Activated T-helper 2 cell treated with anti-CD3 and anti-CD28 coated beads, Interferon-gamma antibody, Interleukin-2, Interleukin-4, amounts not matched to agents 10 μg/mL and 5 μg/mL and 100 μg/mL, durations not matched to agents 14 hours and 24 hours and 36 hours (primary cell): ENCODE measurements around the gene NOXA1. TPM values are rescaled to one million over a fixed set of nuclear protein-coding genes. Genes with fewer than 3 reads are reported as not detected.
A peak's percentile ranks its signal among the peaks of the same experiment; 100 is the strongest.
"Not testable (repeated sequence)": the region's sequence is repeated elsewhere in the genome, so short reads cannot be mapped to it uniquely, and the experiment has no call there.

ENCODE experiments used
- DNase-seq: peaks from one replicate; pipeline ENCODE4 v3.0.0; 2021; ENCODE audit warnings: low spot score
- H3K27ac Mint-ChIP-seq: one replicate; pipeline ENCODE4 v1.8.0; 2021; ENCODE audit warnings: mixed read lengths
- H3K27me3 Mint-ChIP-seq: one replicate; pipeline ENCODE4 v1.8.0; 2021; ENCODE audit warnings: low read depth, mixed read lengths
- H3K36me3 Mint-ChIP-seq: one replicate; pipeline ENCODE4 v1.8.0; 2021; ENCODE audit warnings: low read depth, mixed read lengths
- H3K4me1 Mint-ChIP-seq: one replicate; pipeline ENCODE4 v1.8.0; 2021; ENCODE audit warnings: low read depth, mixed read lengths
- H3K4me3 Mint-ChIP-seq: one replicate; pipeline ENCODE4 v1.8.0; 2021; ENCODE audit warnings: low read depth, mild to moderate bottlenecking, moderate library complexity, mixed read lengths
- H3K9me3 Mint-ChIP-seq: one replicate; pipeline ENCODE4 v1.8.0; 2021; ENCODE audit warnings: mixed read lengths
- intact Hi-C: fragments of 100-400 bp; cut with micrococcal nuclease; formaldehyde crosslinking; loops from one replicate; pipeline ENCODE4 v1.15.1; 2023
- total RNA-seq: library from RNA; stranded (reverse); gene quantifications from 2 replicates; pipeline ENCODE4 v1.2.3, GENCODE V29; 2022

Gene NOXA1
- 0.39 and 0.46 TPM in 2 replicates for total RNA-seq

- Mint-ChIP-seq H3K27me3 (peaks cover 4% of the 10 kb centered on the region), H3K36me3 (no peaks in the 10 kb centered on the region), H3K27ac (peak within 1 kb of the TSS; percentile 49), H3K4me3 (peak within 1 kb of the TSS; percentile 88), H3K4me1 (peaks cover 10% of the 10 kb centered on the region), H3K9me3 (no peaks in the 10 kb centered on the region)
- intact Hi-C loops = loop anchor here (2.0 to 10.0 kb wide), 3 partner anchors 22 to 112 kb away; no protein-coding TSS in a partner anchor
- peak; percentile 91 for DNase-seq
Measured at GRCh38 chr9:137422604-137423513, at the start of gene NOXA1, which contains the start of gene EXD3. TSS of gene NOXA1 (plus strand) at chr9:137423393. CDS start at chr9:137423530, 137 bp downstream. TSS of gene EXD3 (minus strand) at chr9:137423162. CDS start at chr9:137395357, 27,805 bp downstream.

GRCh38 chr9:137373611-137373980 lies 49.6 kb upstream of the NOXA1 start:
- H3K27me3 Mint-ChIP-seq = no peaks in the 10 kb centered on the region
- no peak for DNase-seq
- no peak overlapping the region for H3K4me3 Mint-ChIP-seq
- H3K4me1 Mint-ChIP-seq = no peaks in the 10 kb centered on the region
- peaks cover 7% of the 10 kb centered on the region for H3K9me3 Mint-ChIP-seq
- intact Hi-C loops = no loop called here
- peaks cover 2% of the 10 kb centered on the region for H3K36me3 Mint-ChIP-seq
- H3K27ac Mint-ChIP-seq = no peak overlapping the region

- Mint-ChIP-seq H3K4me3 (no peak overlapping the region), H3K27ac (no peak overlapping the region), H3K36me3 (peaks cover 3% of the 10 kb centered on the region), H3K9me3 (peaks cover 8% of the 10 kb centered on the region), H3K4me1 (no peaks in the 10 kb centered on the region), H3K27me3 (no peaks in the 10 kb centered on the region)
- no peak for DNase-seq
- intact Hi-C loops = no loop called here
Measured at GRCh38 chr9:137374131-137374845, 48.9 kb upstream of the NOXA1 start.

- no peak for DNase-seq
- no peaks in the 10 kb centered on the region for H3K4me1 Mint-ChIP-seq
- H3K27ac Mint-ChIP-seq = no peak overlapping the region
- intact Hi-C loops = no loop called here
- no peaks in the 10 kb centered on the region for H3K27me3 Mint-ChIP-seq
- peaks cover 8% of the 10 kb centered on the region for H3K9me3 Mint-ChIP-seq
- H3K4me3 Mint-ChIP-seq = no peak overlapping the region
- H3K36me3 Mint-ChIP-seq = peaks cover 3% of the 10 kb centered on the region
Measured at GRCh38 chr9:137375321-137376058, 47.7 kb upstream of the NOXA1 start.

GRCh38 chr9:137376386-137376785 lies 46.8 kb upstream of the NOXA1 start:
- Mint-ChIP-seq H3K36me3 (peaks cover 3% of the 10 kb centered on the region), H3K27ac (no peak overlapping the region), H3K27me3 (no peaks in the 10 kb centered on the region), H3K9me3 (peaks cover 8% of the 10 kb centered on the region), H3K4me3 (no peak overlapping the region), H3K4me1 (no peaks in the 10 kb centered on the region)
- intact Hi-C loops = no loop called here
- DNase-seq = no peak

GRCh38 chr9:137378688-137379410 lies 44.3 kb upstream of the NOXA1 start:
- H3K9me3 Mint-ChIP-seq, H3K27ac Mint-ChIP-seq, H3K36me3 Mint-ChIP-seq, intact Hi-C loops, DNase-seq, H3K4me3 Mint-ChIP-seq, H3K4me1 Mint-ChIP-seq, H3K27me3 Mint-ChIP-seq: not testable (repeated sequence)

- peaks cover 3% of the 10 kb centered on the region for H3K36me3 Mint-ChIP-seq
- H3K4me3 Mint-ChIP-seq = no peak overlapping the region
- no peak for DNase-seq
- H3K27me3 Mint-ChIP-seq = no peaks in the 10 kb centered on the region
- H3K9me3 Mint-ChIP-seq = peaks cover 8% of the 10 kb centered on the region
- intact Hi-C loops = no loop called here
- no peaks in the 10 kb centered on the region for H3K4me1 Mint-ChIP-seq
- H3K27ac Mint-ChIP-seq = no peak overlapping the region
Measured at GRCh38 chr9:137379761-137380161, 43.4 kb upstream of the NOXA1 start.

- H3K9me3 Mint-ChIP-seq = peaks cover 8% of the 10 kb centered on the region
- no peaks in the 10 kb centered on the region for H3K27me3 Mint-ChIP-seq
- no peak for DNase-seq
- intact Hi-C loops = no loop called here
- H3K36me3 Mint-ChIP-seq = peaks cover 3% of the 10 kb centered on the region
- no peak overlapping the region for H3K4me3 Mint-ChIP-seq
- H3K4me1 Mint-ChIP-seq = no peaks in the 10 kb centered on the region
- H3K27ac Mint-ChIP-seq = no peak overlapping the region
Measured at GRCh38 chr9:137380171-137380570, 43.0 kb upstream of the NOXA1 start.

- Mint-ChIP-seq H3K4me3 (no peak overlapping the region), H3K27ac (no peak overlapping the region)
Measured at GRCh38 chr9:137380606-137381005, 42.6 kb upstream of the NOXA1 start.

GRCh38 chr9:137381501-137382443 lies 41.4 kb upstream of the NOXA1 start:
- Mint-ChIP-seq H3K27me3 (no peaks in the 10 kb centered on the region), H3K9me3 (peaks cover 3% of the 10 kb centered on the region), H3K36me3 (peaks cover 3% of the 10 kb centered on the region), H3K4me1 (no peaks in the 10 kb centered on the region), H3K27ac (no peak overlapping the region), H3K4me3 (no peak overlapping the region)
- no peak for DNase-seq
- intact Hi-C loops = no loop called here

More at GRCh38 chr9:137380606-137381005, 42.6 kb upstream of the NOXA1 start:
- intact Hi-C loops = no loop called here
- Mint-ChIP-seq H3K4me1 (no peaks in the 10 kb centered on the region), H3K9me3 (peaks cover 7% of the 10 kb centered on the region), H3K36me3 (peaks cover 3% of the 10 kb centered on the region), H3K27me3 (no peaks in the 10 kb centered on the region)
- DNase-seq = no peak

GRCh38 chr9:137382444-137383080 lies 40.6 kb upstream of the NOXA1 start:
- Mint-ChIP-seq H3K27ac (no peak overlapping the region), H3K9me3 (peaks cover 3% of the 10 kb centered on the region), H3K27me3 (no peaks in the 10 kb centered on the region), H3K4me1 (peaks cover 1% of the 10 kb centered on the region), H3K36me3 (peaks cover 3% of the 10 kb centered on the region), H3K4me3 (no peak overlapping the region)
- DNase-seq = no peak
- intact Hi-C loops = no loop called here
